Astrocyte of the hippocampus (primary cell): ENCODE data around the gene CD19.
"Not testable (repeated sequence)": the region's sequence is repeated elsewhere in the genome, so short reads cannot be mapped to it uniquely, and the experiment has no call there.

Experiments
- DNase-seq: peaks from one replicate; pipeline ENCODE4 v3.0.0; 2011; ENCODE audit warnings: low read depth, low spot score

CD19 gene

GRCh38 chr16:28931801-28932225, at the start of gene CD19:
Gene CD19, plus strand, starts transcription at chr16:28931971. Its CDS starts 30 bp downstream, at chr16:28932001.
- DNase-seq: no peak

- DNase-seq: no peak
These were observed 49.1 kb upstream of the CD19 start for GRCh38 chr16:28882551-28883160.

GRCh38 chr16:28883221-28883996, 48.4 kb upstream of the CD19 start:
- no peak for DNase-seq

GRCh38 chr16:28884045-28884444, 47.7 kb upstream of the CD19 start:
- DNase-seq: no peak

GRCh38 chr16:28886945-28887344, 44.8 kb upstream of the CD19 start:
- no peak for DNase-seq

GRCh38 chr16:28890355-28890754, 41.4 kb upstream of the CD19 start:
- DNase-seq: not testable (repeated sequence)

GRCh38 chr16:28891964-28892890, 39.5 kb upstream of the CD19 start:
- no peak for DNase-seq

- DNase-seq: no peak
These were observed 38.5 kb upstream of the CD19 start for GRCh38 chr16:28893291-28893690.

GRCh38 chr16:28895609-28896008, 36.2 kb upstream of the CD19 start:
- DNase-seq: no peak

- DNase-seq: no peak
These were observed 33.9 kb upstream of the CD19 start for GRCh38 chr16:28897826-28898225.

GRCh38 chr16:28898266-28898665, 33.5 kb upstream of the CD19 start:
- no peak for DNase-seq

- no peak for DNase-seq
These were observed 32.8 kb upstream of the CD19 start for GRCh38 chr16:28898942-28899341.

- DNase-seq: no peak
These were observed 31.7 kb upstream of the CD19 start for GRCh38 chr16:28899882-28900590.

GRCh38 chr16:28900601-28901000, 31.2 kb upstream of the CD19 start:
- no peak for DNase-seq

- DNase-seq: no peak
These were observed 29.9 kb upstream of the CD19 start for GRCh38 chr16:28901862-28902261.

GRCh38 chr16:28902909-28903308, 28.9 kb upstream of the CD19 start:
- no peak for DNase-seq

- DNase-seq: no peak
These were observed 28.3 kb upstream of the CD19 start for GRCh38 chr16:28903344-28904042.

GRCh38 chr16:28904363-28904762, 27.4 kb upstream of the CD19 start:
- no peak for DNase-seq

- no peak for DNase-seq
These were observed 26.9 kb upstream of the CD19 start for GRCh38 chr16:28904828-28905227.

GRCh38 chr16:28905229-28905754, 26.5 kb upstream of the CD19 start:
- no peak for DNase-seq
